Measurements from ENCODE around the gene MAP2K7. TPM values are rescaled to one million over a fixed set of nuclear protein-coding genes. Genes with fewer than 3 reads are reported as not detected.
"Not testable (repeated sequence)": the region's sequence is repeated elsewhere in the genome, so short reads cannot be mapped to it uniquely, and the experiment has no call there.

The MAP2K7 gene
- 15.3 TPM for polyA plus RNA-seq (2013, experiment 1 of 2; ENCODE audit: insufficient read length)
- polyA plus RNA-seq (2013, experiment 2 of 2; ENCODE audit: insufficient read length) = 18.1 TPM

DNA sequence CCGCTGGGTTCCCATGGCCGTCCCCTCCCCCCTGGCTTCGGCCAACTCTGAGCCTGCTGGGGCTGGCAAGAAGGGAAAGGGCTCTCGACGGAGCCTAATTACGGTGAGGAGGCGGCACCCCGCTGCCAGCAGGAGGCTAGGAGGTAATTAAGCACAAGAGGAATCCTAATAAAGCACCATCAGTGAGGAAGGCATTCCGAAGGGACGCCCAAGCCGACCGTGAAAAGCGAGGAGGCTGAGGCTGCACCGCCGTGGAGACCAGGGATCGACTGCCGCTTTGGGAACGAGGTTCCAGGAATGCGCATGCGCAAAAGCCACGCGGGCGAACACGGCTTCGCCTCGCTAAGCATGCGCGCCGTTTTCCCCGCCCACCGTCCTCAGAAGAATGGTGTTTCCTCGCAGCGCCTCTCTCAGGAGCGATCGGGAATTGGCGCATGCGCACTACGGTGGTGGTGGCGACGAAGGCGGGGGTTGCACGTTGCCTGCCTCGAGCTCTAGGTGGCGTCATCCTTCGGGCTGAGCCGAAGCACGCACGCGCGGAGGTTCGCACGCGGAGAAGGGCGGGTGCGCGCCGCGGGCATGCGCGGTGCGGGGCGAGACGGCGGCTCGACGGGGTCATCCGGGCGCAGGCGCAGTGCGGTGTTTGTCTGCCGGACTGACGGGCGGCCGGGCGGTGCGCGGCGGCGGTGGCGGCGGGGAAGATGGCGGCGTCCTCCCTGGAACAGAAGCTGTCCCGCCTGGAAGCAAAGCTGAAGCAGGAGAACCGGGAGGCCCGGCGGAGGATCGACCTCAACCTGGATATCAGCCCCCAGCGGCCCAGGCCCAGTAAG lies at the start of gene MAP2K7:
TSS of gene MAP2K7 (plus strand) at position 634 of the 830 bp plus-strand sequence. CDS start at position 702, 68 bp downstream.
- DNase-seq = peak; percentile 99

DNA sequence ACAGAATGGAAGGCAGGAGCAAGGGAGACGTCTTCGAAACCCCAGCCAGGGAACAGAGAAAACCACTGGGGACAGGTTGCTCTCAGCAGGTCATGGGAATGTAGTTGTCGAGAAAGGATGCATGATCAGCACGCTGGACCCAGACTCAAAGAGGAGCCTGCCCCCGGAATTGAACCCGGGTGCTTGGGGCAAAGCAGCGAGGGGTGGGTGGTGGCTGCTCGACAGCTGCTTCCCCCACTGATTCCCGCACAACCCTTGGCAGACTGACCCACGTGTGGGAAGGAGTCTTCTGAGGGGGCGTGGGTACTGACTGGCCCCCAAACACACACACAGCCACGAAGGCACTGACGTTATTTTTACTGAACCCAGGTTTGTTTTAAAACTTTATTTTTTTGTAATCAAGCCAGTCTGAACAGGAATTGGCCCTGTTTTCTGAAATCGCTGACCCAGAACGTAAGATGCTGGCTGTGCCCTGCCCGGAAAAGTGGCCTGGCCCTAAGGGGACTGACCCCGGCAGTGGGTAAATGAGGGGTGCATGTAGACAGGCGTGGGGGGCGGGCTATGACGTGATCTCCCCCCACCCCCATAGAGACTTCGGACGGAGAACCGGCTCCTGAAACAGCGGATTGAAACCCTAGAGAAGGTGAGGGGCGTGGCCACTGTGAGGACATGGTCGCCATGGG lies 48.1 kb upstream of the MAP2K7 start:
- DNase-seq = no peak

DNA sequence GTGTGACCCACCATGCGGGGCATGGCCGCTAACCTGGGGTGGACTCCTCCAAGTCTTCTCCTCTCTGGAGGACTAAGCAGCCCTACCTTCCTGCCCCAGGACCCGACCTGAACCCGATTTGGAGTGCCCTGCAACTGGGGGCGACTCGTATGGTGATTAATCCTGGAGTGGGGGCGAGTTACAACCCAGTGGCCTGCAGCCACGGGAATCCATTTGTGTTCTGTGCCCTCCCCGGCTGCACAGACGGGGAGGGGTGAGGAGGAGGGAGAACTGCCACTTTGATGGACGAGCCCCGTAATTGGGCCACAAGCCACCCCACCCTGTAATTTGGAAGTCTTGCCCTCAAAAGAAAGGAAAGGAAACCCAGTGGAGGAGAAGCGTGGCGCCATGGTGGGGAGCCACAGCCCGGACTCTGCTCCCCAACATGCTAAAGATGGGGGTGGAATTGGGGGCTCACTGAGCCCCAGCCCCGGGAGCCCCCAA lies 47.5 kb upstream of the MAP2K7 start:
- DNase-seq = no peak

DNA sequence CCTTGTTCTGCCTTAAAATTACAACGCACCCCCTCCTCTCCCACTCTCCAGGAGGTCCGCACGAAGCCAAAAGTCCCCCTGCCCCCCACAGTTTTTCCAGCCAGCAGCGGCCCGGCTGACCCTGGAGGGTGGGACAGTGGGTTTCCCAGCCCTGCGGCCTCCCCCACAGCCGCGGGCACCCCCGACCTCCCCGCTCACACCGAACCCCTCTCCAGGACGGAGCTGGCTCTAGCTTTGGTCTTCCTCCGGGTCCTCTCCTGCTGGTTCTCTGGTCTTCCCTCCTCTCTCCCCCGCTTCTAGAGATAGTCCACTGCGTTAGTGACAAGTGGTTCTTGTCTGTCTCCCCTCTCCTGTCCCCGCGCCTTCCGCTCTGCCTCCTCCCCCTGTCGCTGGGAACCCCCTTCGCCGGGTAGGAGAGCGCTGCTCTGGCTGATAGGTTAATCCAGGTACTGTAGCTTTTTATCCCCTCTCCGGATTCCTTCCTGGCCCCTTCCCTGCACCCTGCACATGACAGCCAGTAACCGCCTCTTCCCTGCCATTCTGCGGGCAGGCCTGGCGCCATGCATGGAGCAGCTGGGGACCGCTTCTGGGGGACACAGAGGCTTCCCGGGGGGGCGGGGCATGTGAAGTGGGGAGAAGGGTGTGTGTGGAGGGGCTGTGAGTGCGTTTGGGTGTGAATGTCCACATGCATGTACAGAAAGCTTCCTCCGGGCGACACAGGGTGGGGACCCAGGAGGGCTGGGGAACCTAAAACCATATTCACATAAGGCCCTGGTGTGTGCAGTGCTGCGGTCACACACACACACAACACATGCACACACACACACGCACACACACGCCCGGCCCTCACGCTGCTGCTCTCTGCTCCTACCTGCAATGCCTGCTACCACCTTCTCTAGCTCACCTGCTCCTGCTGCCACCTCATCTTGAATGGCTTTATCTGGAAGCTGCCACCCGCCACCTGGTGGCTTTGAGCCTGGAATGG lies 46.7 kb upstream of the MAP2K7 start:
- DNase-seq = no peak

DNA sequence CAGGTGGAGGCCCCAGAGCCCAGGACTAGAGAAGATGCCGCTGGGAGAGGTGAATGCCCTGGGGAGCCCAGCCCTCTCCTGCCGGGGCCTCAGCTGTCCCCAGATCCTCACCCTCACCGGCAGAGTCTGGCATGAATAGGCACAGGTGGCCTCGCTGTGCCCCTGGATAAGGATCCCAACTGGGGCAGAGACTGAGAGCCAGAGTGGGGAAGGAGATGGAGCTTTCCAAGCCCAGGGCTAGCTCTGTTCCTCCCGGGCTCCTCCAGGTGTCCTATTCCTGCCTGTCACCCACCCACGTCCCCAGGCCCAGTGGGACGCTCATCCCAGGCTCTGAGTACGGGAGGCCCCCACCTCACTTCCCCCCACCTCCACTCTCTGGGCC lies 46.0 kb upstream of the MAP2K7 start:
- no peak for DNase-seq

DNA sequence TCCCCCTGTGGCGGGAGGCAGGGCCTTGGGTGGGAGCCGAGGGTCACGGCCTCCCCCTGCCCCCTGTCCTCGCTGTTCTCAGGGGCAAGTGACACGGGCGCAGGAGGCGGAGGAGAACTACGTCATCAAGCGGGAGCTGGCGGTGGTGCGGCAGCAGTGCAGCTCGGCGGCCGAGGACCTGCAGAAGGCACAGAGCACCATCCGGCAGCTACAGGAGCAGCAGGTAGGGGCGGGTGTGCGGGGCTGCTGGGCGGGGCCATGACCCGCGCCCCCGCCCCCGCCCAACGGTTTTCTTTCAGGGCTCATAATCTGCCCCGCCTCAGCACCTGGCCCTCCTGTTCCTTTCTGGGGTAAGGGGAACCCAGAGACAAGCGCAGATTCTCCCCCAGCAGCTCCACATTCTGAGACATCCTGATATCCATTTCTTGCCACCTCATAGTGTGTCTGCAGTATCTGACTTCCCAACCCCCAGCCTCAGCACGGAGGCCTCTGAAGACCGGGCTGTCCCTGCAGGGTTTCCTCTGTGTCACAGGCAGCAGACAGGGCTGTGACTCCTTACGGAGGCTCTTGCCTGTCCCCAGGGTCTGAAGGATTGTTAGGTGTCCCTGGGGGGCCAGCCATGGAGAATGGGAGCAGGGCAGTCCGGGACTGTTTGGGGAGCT lies 45.4 kb upstream of the MAP2K7 start:
- DNase-seq = no peak

DNA sequence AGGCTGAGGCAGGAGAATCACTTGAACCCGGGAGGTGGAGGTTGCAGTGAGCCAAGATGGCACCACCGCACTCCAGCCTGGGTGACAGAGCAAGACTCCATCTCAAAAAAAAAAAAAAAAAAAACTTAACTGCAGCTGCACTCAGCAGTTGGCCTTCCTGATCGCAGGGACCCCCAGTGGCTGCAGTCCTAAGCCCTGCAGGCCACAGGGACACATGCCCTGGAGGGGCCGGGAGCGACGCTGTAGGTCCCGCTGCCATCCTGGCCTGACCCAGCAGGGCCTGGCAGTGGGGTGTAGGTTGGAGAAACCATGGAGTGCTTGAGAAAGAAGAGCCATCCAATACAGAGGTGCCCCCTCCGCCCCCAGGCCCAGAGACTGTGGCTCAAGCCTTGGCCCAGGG lies 44.6 kb upstream of the MAP2K7 start:
- DNase-seq = not testable (repeated sequence)

DNA sequence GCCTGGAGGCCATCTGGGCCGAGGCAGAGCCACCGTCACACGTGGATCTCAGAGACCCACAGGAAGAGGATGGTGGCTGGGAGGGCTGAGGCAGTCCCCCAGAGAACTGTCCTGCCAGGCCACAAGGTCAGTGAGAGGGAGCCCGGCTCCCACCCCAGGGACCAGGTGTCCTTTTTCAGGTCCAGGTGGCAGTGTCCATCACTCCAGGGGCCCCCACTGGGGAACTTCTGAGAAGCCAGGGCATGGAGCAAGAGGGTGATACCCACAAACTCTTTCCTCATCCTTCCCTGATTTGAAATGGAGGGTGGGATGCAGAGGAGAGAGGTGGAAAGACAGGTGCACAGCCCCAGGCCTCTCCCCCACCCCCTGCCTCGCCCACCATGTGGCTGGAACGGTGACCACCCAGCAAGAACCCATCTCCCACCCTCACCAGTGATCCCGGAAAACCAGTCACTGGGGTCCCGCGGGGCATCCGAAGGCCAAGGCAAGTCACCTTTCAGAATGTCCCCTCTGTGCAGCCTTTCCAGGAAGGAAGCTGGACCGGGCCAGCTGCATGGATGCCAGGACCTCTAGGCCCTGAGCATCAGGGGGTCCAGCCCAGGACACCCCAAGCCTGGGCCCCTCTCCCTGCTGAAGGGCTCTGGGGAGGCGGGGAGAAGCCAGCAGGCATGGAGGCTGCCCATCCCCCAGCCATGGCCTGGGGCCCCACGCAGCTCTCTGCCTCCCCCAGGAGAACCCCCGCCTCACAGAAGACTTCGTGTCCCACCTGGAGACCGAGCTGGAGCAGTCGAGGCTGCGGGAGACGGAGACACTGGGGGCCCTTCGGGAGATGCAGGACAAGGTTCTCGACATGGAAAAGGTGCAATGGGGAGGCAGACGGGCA lies 43.6 kb upstream of the MAP2K7 start:
- no peak for DNase-seq

DNA sequence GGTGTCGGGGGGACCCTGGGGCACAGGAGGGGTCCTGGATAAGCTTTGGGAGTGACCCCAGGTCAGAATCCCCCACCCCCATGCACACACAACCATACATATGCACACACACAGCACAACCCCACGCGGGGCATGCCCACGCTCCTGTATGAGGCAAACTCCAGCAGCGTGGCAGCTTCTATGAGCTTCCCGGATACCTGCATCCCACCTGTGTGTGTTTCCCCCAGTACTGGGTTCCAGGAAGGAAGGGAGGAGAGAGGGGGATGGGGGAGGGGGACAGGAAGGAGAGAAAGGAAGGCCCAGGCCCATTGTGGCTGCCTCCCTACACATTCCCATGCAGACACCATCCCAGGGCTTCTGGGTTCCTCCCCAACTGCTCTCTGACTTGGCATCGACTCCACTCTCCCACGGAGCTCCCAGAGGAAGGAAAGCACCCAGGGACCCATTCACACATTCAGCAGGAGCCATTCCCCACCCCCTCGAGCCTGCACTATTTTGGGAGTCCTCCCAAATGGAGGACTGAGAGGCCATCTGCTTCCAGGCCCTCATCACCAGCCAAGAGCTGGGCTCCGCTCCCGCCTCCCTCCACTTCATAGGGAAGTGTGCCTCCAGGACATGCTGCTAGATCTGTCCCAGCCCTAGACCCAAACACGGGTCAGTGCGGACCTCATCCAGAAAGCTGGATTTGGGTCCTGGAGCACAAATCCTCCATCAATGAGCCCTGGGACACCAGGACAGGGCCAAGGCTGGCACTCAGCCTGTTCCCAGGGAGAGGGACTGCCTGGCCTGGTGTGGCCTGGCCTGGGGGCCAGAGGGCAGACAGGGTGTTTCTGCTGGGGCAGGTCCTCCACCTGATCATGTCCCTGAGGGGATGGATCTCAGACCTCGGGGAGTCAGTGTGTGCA lies 42.7 kb upstream of the MAP2K7 start:
- no peak for DNase-seq

DNA sequence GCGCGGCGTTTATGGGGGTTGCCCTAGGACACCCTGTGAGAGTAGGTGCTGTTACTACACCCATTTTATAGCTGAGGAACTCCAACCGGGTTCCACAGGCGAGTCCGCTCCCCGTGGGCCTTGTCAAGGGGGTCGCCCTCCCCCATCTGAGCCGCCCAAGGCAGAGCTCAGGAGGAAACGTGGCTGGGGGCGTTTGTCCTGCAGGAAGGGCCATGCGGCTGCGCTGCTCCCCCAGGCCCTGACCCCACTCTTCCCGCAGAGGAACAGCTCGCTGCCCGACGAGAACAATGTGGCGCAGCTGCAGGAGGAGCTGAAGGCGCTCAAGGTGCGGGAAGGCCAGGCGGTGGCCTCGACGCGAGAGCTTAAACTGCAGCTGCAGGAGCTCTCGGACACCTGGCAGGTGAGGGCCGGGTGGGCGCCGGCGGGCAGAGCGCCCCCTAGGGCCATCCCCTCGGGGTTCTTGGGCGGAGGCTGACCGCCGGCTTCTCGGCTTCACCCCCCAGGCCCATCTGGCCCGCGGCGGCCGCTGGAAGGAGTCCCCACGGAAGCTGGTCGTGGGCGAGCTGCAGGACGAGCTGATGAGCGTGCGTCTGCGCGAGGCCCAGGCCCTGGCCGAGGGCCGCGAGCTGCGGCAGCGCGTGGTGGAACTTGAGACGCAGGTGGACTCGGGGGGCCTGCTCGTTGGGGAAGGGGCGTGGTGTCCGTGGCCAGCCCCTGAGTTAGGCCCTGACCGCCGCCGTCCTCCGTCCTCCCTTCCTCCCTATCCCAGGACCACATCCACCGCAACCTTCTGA lies 41.9 kb upstream of the MAP2K7 start:
- DNase-seq = no peak

DNA sequence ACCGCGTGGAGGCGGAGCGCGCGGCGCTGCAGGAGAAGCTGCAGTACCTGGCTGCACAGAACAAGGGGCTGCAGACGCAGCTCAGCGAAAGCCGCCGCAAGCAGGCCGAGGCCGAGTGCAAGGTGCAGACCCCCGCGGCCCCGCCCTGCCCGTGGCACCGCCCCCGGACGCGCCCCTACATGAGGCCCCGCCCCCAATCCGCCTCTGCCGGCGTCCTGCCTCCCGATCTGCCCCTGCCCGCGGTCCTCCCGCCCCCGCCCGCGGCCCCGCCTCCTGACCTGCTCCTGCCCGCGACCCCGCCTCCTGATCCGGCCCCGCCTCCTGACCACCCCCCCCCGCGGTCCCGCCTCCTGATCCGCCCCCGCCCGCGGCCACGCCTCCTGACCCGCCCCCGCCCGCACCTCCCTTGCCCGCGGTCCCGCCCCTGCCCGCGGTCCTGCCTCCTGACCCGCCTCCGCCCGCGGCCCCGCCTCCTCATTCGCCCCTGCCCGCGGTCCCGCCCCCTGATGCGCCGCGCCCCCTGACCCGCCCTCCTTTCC lies 41.2 kb upstream of the MAP2K7 start:
- peak; percentile 44 for DNase-seq

DNA sequence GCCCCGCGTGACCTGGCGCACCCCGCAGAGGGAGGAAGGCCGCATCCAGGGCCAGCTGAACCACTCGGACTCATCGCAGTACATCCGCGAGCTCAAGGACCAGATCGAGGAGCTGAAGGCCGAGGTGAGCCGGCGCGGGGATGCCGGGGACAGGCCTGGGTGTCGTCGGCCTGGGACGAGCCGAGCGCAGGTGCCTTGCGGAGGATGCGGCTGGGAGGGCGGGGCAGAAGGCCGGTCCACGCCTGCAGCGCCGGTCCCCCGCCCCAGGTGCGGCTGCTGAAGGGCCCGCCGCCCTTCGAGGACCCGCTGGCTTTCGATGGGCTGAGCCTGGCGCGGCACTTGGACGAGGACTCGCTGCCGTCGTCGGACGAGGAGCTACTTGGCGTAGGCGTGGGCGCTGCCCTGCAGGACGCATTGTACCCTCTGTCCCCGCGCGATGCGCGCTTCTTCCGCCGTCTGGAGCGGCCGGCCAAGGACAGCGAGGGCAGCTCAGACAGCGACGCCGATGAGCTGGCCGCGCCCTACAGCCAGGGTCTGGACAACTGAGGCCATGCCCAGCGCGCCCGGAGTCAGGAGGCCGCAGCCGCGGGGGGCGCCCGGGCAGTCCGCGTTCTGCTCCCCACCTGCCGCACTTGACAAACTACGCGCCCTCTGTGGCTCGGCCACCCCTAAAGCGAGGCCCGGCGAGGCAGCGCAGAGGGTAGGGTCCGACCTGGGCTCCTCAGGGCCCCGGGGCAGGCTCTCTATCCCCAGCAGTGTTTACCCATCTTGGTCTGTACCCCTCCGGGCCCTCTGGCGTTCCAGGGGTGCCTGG lies 40.3 kb upstream of the MAP2K7 start:
- DNase-seq = no peak

DNA sequence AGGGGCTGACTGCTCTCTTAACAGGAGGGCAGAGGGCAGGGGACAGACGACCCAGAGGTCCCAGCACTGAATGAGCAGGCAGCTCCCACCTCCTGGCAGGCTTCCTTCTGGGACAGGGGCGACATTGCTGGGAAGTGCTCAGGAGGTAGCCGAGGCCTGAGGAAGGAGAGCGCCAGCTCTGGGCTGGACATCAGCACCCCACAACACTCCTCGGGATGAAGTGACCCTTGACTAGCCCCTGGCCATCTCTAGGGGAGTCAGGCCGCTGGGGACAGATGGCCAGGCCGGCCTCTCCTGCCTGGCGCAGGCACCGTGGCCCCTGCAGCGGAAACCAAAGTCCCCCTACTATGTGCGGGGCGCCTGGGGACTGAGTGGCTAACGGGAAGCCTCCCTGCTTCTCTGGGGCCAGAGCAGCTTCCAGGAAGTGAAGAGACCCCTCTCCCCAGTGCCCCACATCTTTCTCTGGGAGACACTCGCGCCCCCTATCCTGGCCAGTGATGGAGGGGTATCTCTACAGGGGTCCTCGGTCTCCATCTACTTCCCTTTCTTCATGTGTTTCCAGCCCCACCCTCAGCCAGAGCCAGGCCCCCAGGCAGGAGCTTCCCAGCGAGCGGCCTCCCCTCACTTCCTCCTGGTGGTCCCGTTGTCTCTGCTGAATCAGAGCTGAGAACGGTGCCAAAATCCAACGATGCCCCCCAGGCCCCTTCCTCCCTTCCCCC lies 39.5 kb upstream of the MAP2K7 start:
- no peak for DNase-seq

DNA sequence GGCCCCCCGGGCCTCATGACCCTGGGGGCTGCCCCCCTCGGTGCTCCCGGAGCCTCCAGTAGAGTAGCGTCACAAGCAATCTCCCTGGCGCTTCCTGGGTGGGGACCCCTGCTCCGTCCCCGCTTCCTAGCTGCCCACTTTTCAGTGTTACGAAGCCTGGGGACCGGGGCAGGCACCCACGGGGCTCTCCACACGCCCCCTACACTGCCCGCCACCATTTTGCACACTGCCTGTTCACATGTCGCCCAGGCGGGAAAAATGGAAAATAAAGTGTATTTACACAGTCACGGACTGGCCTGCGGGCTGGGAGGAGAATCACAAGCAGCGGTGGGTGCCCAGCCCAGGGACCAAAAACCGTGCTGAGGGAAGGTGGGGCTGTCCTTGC lies 39.0 kb upstream of the MAP2K7 start:
- no peak for DNase-seq

DNA sequence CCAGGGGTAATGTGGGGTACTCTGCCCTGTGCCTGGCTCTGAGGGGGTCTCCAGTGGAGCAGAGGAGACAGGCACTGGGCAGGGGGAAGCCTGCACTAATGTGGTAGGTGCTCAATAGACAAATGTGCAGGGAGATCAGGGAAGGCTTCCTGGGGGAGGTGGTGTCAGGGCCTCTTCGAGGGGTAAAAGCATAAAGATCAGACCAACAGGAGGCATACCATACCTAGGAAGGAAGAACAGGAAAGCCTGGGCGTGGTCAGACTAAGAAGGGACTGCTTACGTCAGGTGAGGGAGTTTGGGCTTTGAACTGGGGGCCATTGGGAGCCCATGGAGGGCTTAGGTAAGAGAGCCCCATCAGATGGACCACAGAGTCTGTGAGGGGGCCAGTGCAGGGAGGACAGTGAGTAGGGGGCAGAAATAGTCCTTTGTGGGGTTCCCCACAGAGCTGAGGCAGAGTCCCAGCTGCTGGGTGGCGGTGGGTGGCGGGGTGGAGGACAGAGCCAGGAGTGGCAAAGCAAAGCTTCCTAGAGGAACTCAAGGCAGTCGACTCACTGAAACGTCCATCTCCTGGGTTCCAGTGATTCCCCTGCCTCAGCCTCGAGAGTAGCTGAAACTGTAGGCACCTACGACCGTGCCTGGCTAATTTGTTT lies 38.3 kb upstream of the MAP2K7 start:
- DNase-seq = no peak

DNA sequence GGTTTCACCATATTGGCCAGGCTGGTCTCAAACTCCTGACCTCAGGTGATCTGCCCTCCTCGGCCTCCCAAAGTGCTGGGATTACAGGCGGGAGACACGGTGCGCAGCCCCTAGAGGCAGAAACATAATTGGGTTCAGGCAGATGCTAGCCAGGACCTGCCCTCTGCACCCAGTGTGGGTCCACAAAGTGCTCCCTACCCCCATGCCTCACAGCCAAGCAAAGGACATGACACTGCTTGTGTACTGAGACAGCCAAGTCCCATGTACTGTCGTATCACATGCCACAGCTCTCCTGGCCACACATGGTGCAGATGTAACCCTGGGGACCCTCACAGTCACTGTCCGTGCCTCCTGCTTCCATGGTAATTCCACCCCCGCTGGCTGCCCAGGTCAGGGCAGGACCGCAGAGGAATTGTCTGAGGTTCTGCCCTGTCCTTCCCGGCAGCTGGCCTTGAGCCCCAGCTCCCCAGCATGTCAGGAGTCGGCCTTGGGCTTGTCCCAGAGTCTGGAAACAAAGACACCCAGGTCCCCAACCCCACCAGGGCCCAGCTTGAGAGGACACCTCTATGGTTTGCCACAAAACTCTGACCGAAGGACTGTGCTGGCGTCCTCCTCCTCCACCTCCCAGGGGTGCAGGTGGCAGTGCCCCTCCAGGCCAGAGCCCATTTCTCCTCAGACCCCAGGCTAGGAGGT lies 37.1 kb upstream of the MAP2K7 start:
- DNase-seq = no peak
